Endothelial cell of umbilical vein (primary cell): Measurements from ENCODE around the gene USF2. TPM values are rescaled to one million over a fixed set of nuclear protein-coding genes. Genes with fewer than 3 reads are reported as not detected.

ENCODE experiments used
- BruUV-seq: library from RNA; stranded (reverse); fragments of 400-500 nt; replicated peaks from 2 replicates; lab custom pipeline; 2021; lab: Mats Ljungman, UMichigan
- CTCF ChIA-PET: fragments of 300-600, 350-600 bp; sonication (Branson Sonifier 250); formaldehyde crosslinking; loops from one replicate; lab custom pipeline; 2021; ENCODE audit warnings: antibody characterized with exemption, inconsistent platforms; lab: Charles Lee
- POLR2A ChIA-PET: fragments of 300-600, 350-600 bp; sonication (Branson Sonifier 250); formaldehyde crosslinking; loops from one replicate; lab custom pipeline; 2021; ENCODE audit warnings: antibody characterized with exemption, inconsistent platforms; lab: Charles Lee
- DNase-seq: peaks from one replicate; pipeline ENCODE4 v3.0.0-alpha.2; 2011; ENCODE audit warnings: low read depth, low spot score
- FAIRE-seq: peaks from 2 replicates; lab custom pipeline; 2011; peaks lifted over from hg19 to GRCh38; lab: Jason Lieb, UNC
- H2AFZ ChIP-seq: 2 replicates; pipeline ENCODE4 v1.6.0; 2012; ENCODE audit warnings: low read depth, low read length, control low read depth, inconsistent platforms
- H3K27ac ChIP-seq: 2 replicates; pipeline ENCODE4 v1.5.1; 2011; ENCODE audit warnings: low read depth, mild to moderate bottlenecking, control low read depth, low read length, moderate library complexity; ENCODE audit not compliant: insufficient read depth
- H3K27me3 ChIP-seq, 2 experiments: 2 replicates each; pipeline versions ENCODE4 v1.6.0 to v1.6.1; 2011; ENCODE audit warnings: low read length in 2 of 2, mixed read lengths in 1 of 2; ENCODE audit not compliant: control insufficient read depth in 2 of 2, insufficient read depth in 2 of 2
- H3K36me3 ChIP-seq, 2 experiments: 2 replicates in 1 of 2; 3 replicates in 1 of 2; pipeline ENCODE4 v1.5.1; 2011; ENCODE audit warnings: low read length in 2 of 2, mild to moderate bottlenecking in 1 of 2, moderate library complexity in 1 of 2; ENCODE audit not compliant: control insufficient read depth in 2 of 2, insufficient read depth in 2 of 2; ENCODE audit errors: extremely low read depth in 1 of 2
- H3K4me1 ChIP-seq: 3 replicates; pipeline ENCODE4 v1.5.1; 2011; ENCODE audit warnings: mild to moderate bottlenecking, low read length; ENCODE audit not compliant: control insufficient read depth, insufficient read depth; ENCODE audit errors: extremely low read depth
- H3K4me2 ChIP-seq: 2 replicates; pipeline ENCODE4 v1.6.1; 2011; ENCODE audit warnings: low read length, control low read depth, mixed read lengths; ENCODE audit not compliant: insufficient read depth
- H3K4me3 ChIP-seq, 3 experiments: fragments of 200-600 bp in 1 of 3; sonication (generic), shearing (Covaris generic) in 1 of 3; replicated peaks in 1 of 3; 2 replicates each; pipeline ENCODE4 v1.5.1; 2011 to 2016; ENCODE audit warnings: control low read depth in 3 of 3, low read length in 3 of 3, mild to moderate bottlenecking in 2 of 3, inconsistent platforms in 1 of 3, low read depth in 1 of 3, moderate library complexity in 1 of 3; ENCODE audit not compliant: insufficient read depth in 1 of 3
- H3K79me2 ChIP-seq: 2 replicates; pipeline ENCODE4 v1.6.0; 2012; ENCODE audit warnings: low read length, inconsistent platforms; ENCODE audit not compliant: control insufficient read depth, insufficient read depth
- H3K9ac ChIP-seq: replicated peaks from 2 replicates; pipeline ENCODE3; 2011; ENCODE audit warnings: low read length, control low read depth; ENCODE audit not compliant: insufficient read depth; ENCODE audit errors: extremely low read depth
- H3K9me1 ChIP-seq: replicated peaks from 3 replicates; pipeline ENCODE4 v1.6.0; 2011; ENCODE audit warnings: mild to moderate bottlenecking, low read length; ENCODE audit not compliant: control insufficient read depth, insufficient read depth; ENCODE audit errors: extremely low read depth
- H3K9me3 ChIP-seq: replicated peaks from 2 replicates; pipeline ENCODE4 v1.5.1; 2012; ENCODE audit warnings: low read length, inconsistent platforms; ENCODE audit not compliant: control insufficient read depth, insufficient read depth
- H4K20me1 ChIP-seq: replicated peaks from 2 replicates; pipeline ENCODE3; 2011; ENCODE audit warnings: mild to moderate bottlenecking, low read length; ENCODE audit not compliant: control insufficient read depth, insufficient read depth; ENCODE audit errors: extremely low read depth
- EZH2 ChIP-seq: IDR thresholded peaks from 2 replicates; pipeline ENCODE4 v1.6.1; 2012; ENCODE audit warnings: borderline replicate concordance, low read depth, mild to moderate bottlenecking, moderate library complexity, low read length, inconsistent platforms; ENCODE audit not compliant: severe bottlenecking
- FOS ChIP-seq: IDR thresholded peaks from 2 replicates; pipeline ENCODE4 v1.6.1; 2011; ENCODE audit warnings: mild to moderate bottlenecking, low read length, moderate library complexity, borderline replicate concordance; ENCODE audit not compliant: insufficient read depth
- GATA2 ChIP-seq: IDR thresholded peaks from 2 replicates; pipeline ENCODE4 v1.7.0; 2011; ENCODE audit warnings: low read depth, mild to moderate bottlenecking, moderate library complexity, mixed read lengths, low read length; ENCODE audit not compliant: insufficient read length, insufficient read depth
- JUN ChIP-seq: IDR thresholded peaks from 2 replicates; pipeline ENCODE4 v1.6.1; 2011; ENCODE audit warnings: borderline replicate concordance, low read depth; ENCODE audit not compliant: insufficient read length, insufficient read depth
- MAX ChIP-seq: IDR thresholded peaks from 2 replicates; pipeline ENCODE4 v1.6.1; 2011; ENCODE audit not compliant: insufficient read depth, insufficient read length
- MYC ChIP-seq: IDR thresholded peaks from one replicate; pipeline ENCODE4 v1.6.1; 2011; ENCODE audit warnings: mild to moderate bottlenecking, low read depth, low read length
- POLR2A ChIP-seq: IDR thresholded peaks from 2 replicates; pipeline ENCODE4 v1.6.1; 2012; ENCODE audit warnings: low read depth, mild to moderate bottlenecking, control low read depth, low read length
- POLR2AphosphoS5 ChIP-seq: IDR thresholded peaks from 2 replicates; pipeline ENCODE4 v1.6.1; 2012; ENCODE audit warnings: low read depth, mild to moderate bottlenecking, control low read depth, low read length, moderate library complexity; ENCODE audit not compliant: insufficient read depth
- dilution Hi-C: fragments of 300-500 bp; cut with MboI; formaldehyde crosslinking; loops from one replicate; pipeline ENCODE4 v1.15.0; 2019; ENCODE audit warnings: low sequenced_read_pairs; ENCODE audit not compliant: extremely low pct_ligation_motif_present
- intact Hi-C: fragments of 100-400 bp; cut with micrococcal nuclease; formaldehyde crosslinking; loops from one replicate; pipeline ENCODE4 v1.10.0; 2022
- polyA plus RNA-seq, 4 experiments: library from polyadenylated mRNA; depleted of rRNA in 3 of 4; stranded (reverse) in 3 of 4; unstranded in 1 of 4; fragments of >200 nt; gene quantifications; 2 replicates each; pipeline versions ENCODE4 v1.2.1 to v1.2.3, GENCODE V29; 2011 to 2012; ENCODE audit warnings: missing spikeins in 1 of 4
- total RNA-seq: library from RNA; stranded (reverse); gene quantifications from 2 replicates; pipeline ENCODE4 v1.2.3, GENCODE V29; 2021
- TF ChIP-seq, protein P1 (sequence below), 2 donors: IDR thresholded peaks; 1 replicate in 1 of 2; 2 replicates in 1 of 2; pipeline ENCODE4 v1.5.1; 2011; ENCODE audit warnings: low read length in 2 of 2, mild to moderate bottlenecking in 2 of 2, moderate library complexity in 2 of 2, control low read depth in 1 of 2, inconsistent platforms in 1 of 2, low read depth in 1 of 2; ENCODE audit not compliant: insufficient read depth in 1 of 2; ENCODE audit errors: extremely low read depth in 1 of 2

USF2 gene
- total and polyA plus RNA-seq, 2 donors (not counting 3 experiments of a cell fraction or from before 2014, with no cell fraction given), result 75.0 to 76.8 TPM

DNA sequence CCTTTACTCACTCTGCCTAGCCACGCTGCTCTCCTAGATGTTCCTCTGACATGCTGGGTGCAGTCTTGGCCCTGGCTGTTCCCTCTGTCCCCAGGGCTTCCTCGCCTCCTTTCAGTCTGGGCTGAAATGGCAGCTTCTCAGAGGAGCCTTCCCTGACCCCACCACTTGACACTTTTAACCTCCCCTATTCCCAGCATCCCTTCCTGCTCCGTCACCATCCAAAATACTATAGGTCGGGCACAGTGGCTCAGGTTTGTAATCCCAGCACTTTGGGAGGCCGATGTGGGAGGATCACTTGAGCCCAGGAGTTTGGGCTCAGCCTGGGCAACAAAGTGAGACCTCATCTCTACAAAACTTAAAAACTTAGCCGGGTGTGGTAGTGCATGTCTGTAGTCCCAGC lies 42.8 kb upstream of the USF2 start:
- no peaks in the 10 kb centered on the region for H3K79me2 ChIP-seq
- no peak overlapping the region for H3K4me3 ChIP-seq
- no peaks in the 10 kb centered on the region for H3K4me1 ChIP-seq
- peaks cover 0 to 2% of the 10 kb centered on the region in 2 experiments for H3K27me3 ChIP-seq
- ChIA-PET POLR2A (no interaction called here), CTCF (no interaction called here)
- no peaks in the 10 kb centered on the region for H3K9me3 ChIP-seq
- no peak for TF ChIP-seq GATA2
- no peak for TF ChIP-seq POLR2AphosphoS5
- TF ChIP-seq, protein P1, sequence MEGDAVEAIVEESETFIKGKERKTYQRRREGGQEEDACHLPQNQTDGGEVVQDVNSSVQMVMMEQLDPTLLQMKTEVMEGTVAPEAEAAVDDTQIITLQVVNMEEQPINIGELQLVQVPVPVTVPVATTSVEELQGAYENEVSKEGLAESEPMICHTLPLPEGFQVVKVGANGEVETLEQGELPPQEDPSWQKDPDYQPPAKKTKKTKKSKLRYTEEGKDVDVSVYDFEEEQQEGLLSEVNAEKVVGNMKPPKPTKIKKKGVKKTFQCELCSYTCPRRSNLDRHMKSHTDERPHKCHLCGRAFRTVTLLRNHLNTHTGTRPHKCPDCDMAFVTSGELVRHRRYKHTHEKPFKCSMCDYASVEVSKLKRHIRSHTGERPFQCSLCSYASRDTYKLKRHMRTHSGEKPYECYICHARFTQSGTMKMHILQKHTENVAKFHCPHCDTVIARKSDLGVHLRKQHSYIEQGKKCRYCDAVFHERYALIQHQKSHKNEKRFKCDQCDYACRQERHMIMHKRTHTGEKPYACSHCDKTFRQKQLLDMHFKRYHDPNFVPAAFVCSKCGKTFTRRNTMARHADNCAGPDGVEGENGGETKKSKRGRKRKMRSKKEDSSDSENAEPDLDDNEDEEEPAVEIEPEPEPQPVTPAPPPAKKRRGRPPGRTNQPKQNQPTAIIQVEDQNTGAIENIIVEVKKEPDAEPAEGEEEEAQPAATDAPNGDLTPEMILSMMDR (IDR thresholded peaks at IDR 0.05; ENCODE audit: extremely low read depth in 1 of 2, insufficient read depth in 1 of 2, low read depth in 1 of 2, low read length in 2 of 2), result no peak
- no peak for TF ChIP-seq FOS
- no peak for TF ChIP-seq JUN
- TF ChIP-seq EZH2, result no peak
- no peak for TF ChIP-seq MYC
- no peak for TF ChIP-seq MAX
- TF ChIP-seq POLR2A, result no peak
- H3K4me2 ChIP-seq, result no peak overlapping the region
- no TSS peak for BruUV-seq
- no peak for DNase-seq
- no peak overlapping the region for H3K27ac ChIP-seq
- dilution Hi-C loops, result no loop called here
- H4K20me1 ChIP-seq, result no peaks in the 10 kb centered on the region
- no peaks in the 10 kb centered on the region for H3K9me1 ChIP-seq
- no peaks in the 10 kb centered on the region for H3K36me3 ChIP-seq
- no peak overlapping the region for H2AFZ ChIP-seq
- intact Hi-C loops, result no loop called here
- no peak overlapping the region for H3K9ac ChIP-seq
- FAIRE-seq, result no peak
